ENCODE data around the gene HMGCS2. TPM values are rescaled to one million over a fixed set of nuclear protein-coding genes. Genes with fewer than 3 reads are reported as not detected.

Gene HMGCS2
- total RNA-seq, result not detected in 2 replicates
- not detected for polyA plus RNA-seq (2012)

GRCh38 chr1:119768778-119769177, at the start of gene HMGCS2:
HMGCS2 (minus strand) TSS chr1:119768905; CDS start chr1:119768844, 61 bp downstream.
- DNase-seq (ENCODE audit: low read depth), result no peak

DNA sequence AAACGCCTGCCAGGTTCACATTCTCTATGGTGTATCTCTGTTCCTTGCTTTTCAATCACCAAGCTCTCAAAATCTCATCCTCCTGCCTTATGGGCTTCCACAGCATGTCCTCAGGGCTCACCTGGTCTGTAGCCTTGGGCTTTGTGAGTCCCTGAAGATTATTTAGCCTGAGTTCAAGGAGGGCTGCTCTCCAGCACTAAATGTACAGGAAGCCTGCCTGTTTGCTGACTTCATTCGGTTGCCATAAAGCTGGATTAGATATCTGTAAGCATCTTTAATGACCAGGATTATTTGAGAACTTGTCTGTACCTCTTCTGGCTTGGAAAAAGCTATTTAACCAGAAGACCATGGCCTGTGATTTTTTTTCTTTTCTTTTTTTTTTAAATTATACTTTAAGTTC, 49.5 kb upstream of the HMGCS2 start:
- no peak for DNase-seq (ENCODE audit: low read depth)

GRCh38 chr1:119816407-119816806, 47.7 kb upstream of the HMGCS2 start:
- DNase-seq (ENCODE audit: low read depth), result no peak

DNA sequence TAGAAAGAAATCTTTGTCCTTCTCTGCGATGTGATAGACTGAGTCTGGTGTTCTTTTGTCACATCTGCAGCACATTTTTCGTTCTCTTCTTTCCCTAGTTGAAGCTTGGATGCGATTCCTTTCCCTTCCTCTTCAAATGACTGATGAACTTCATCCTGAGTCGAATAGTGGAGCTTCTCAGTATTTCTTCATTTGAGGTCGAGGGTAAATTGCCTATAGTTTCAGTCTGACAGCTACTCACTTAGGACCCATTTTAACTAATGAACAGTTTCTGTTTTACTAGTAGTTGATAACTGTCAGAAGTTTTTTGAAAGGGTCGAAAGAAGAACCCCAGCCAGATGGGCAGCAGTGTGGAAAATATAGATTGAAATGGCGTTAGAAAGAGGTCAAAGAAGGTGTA, 47.2 kb upstream of the HMGCS2 start:
- DNase-seq (ENCODE audit: low read depth), result no peak

DNA sequence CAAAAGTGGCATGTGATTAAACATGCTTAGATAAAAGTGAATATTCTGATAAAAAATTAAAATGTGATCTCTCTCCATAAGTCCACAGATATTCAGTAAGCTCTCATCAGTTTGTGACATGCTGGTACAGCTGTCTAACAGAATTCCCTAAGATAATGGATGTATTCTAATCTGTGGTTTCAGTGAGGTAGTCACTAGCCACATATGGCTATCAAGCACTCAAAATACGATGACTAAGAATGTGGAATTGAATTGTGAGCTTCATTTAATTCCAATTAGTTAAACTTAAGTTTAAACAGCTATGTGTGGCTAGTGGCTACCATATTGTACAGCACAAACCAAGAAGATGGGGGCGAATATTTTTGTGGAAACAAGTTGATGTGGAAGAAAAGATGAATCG, 46.7 kb upstream of the HMGCS2 start:
- DNase-seq (ENCODE audit: low read depth), result peak; percentile 68

GRCh38 chr1:119814288-119814687, 45.6 kb upstream of the HMGCS2 start:
- no peak for DNase-seq (ENCODE audit: low read depth)

DNA sequence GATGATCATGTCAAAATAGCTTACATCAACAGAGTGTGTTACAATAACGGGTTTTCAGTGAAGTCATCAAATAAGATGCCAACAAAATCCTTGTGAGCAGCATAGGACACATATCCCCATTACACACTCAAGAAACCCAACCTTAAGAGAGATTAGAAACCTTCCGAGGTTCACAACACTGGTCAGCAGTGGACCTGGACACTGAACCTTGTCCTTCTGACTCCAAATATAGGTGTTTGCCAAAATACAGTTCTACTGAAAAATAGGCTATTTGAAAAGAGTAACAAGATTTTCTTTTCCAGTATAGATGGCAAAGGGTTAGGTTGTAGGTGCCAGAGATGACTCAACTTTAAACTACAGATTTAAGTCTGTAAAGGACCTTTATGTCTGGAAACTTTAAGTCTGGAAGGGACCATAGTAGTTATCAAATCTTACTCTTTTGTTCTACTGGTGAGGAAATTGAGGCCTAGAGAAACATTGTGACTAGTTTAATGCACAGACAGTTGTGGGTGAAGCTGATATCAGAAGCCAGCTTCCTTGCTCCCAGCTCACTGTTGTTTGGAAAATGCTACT, 43.4 kb upstream of the HMGCS2 start:
- no peak for DNase-seq (ENCODE audit: low read depth)

DNA sequence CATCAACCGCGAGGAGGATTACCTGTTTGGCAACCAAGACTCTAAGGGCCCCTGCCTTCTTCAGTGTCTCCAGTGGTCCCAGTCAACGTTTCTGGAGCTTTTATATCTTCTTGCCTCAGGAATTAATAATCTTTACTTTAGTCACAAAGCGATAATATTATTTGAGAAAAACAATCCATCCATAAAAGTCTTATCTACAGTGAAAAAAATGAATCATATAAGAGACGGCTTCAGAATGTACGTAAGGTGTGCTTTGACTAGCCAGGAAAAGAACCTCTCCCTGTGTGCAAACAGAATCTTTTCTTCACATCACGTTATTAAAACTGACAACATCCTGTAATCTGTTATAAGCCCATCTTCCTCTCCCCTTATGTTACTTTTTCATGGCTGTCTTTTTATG, 42.7 kb upstream of the HMGCS2 start, which contains the start of gene REG4:
Gene REG4 (minus strand): TSS at position 74 of the 400 bp plus-strand sequence. CDS start 2,691 bp downstream, outside the sequence.
- DNase-seq (ENCODE audit: low read depth), result no peak

GRCh38 chr1:119808972-119809550, 40.4 kb upstream of the HMGCS2 start:
- peak; percentile 75 for DNase-seq (ENCODE audit: low read depth)

GRCh38 chr1:119808491-119808890, 39.8 kb upstream of the HMGCS2 start:
- peak; percentile 45 for DNase-seq (ENCODE audit: low read depth)

GRCh38 chr1:119806489-119806888, 37.8 kb upstream of the HMGCS2 start:
- DNase-seq (ENCODE audit: low read depth), result no peak

DNA sequence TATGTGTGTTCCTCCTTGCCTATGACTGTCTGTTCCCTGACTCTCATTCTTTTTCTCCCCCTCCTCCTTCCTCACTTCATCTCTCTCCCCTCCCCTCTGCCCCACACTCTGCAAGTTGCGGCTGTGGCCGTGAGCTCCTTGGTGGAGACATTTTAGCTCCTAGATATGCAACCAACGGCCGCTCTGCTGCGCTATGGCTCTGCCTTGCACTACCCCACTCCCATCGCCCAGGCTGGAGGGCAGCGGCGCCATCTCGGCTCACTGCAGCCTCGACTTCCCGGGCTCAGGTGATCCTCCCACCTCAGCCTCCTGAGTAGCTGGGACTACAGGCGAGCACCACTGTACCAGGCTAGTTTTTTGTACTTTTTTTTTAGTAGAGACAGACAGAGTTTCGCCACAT, 37.0 kb upstream of the HMGCS2 start:
- DNase-seq (ENCODE audit: low read depth), result no peak

DNA sequence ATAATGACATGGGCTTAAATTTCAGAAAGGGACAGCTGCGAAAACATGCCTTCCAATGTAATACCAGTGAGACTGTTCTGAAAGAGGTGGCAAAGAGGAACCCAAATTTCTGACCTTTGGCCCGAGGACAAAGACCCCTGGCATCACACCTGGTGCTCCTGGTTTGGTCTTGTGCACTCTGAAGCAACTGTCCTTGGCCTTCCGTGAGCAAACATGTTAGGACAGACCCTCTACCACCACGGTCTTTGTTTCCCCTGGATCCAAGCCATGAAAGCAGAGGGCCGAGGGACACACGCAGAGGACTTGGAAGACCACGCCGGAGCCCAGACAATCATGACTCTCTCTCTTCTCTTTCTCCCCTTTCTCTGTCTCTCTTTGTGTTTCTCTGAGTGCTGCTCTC, 36.5 kb upstream of the HMGCS2 start:
- no peak for DNase-seq (ENCODE audit: low read depth)

- DNase-seq (ENCODE audit: low read depth), result no peak
These were observed 31.0 kb upstream of the HMGCS2 start for GRCh38 chr1:119799599-119800177.

GRCh38 chr1:119799003-119799402, 30.3 kb upstream of the HMGCS2 start:
- no peak for DNase-seq (ENCODE audit: low read depth)

- DNase-seq (ENCODE audit: low read depth), result no peak
These were observed 28.9 kb upstream of the HMGCS2 start for GRCh38 chr1:119797606-119798005.

- DNase-seq (ENCODE audit: low read depth), result no peak
These were observed 28.5 kb upstream of the HMGCS2 start for GRCh38 chr1:119797162-119797561.

GRCh38 chr1:119795261-119796200, 26.8 kb upstream of the HMGCS2 start:
- no peak for DNase-seq (ENCODE audit: low read depth)

DNA sequence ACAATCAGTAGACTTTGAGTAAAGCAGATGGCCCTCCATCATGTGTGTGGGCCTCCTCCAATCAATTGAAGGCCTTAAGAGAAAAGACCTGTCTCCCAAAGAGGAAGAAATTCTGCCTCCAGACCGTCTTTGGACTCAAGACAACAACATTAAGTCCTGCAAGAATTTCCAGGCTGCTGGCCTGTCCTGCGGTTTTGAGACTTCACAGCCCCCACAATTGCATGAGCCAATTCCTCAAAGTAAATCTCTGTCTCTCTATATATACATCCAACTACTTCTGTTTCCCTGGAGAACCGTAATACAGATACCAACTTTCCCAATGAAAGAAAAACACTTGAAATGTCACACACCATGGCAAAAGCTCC, 26.2 kb upstream of the HMGCS2 start:
- no peak for DNase-seq (ENCODE audit: low read depth)

- no peak for DNase-seq (ENCODE audit: low read depth)
These were observed 25.6 kb upstream of the HMGCS2 start for GRCh38 chr1:119794230-119794875.

- no peak for DNase-seq (ENCODE audit: low read depth)
These were observed 22.7 kb upstream of the HMGCS2 start for GRCh38 chr1:119791377-119791776.

All from myocyte (in vitro differentiated cells).